Bronchial epithelial cell (primary cell): ENCODE measurements around the gene POU3F1. TPM values are rescaled to one million over a fixed set of nuclear protein-coding genes. Genes with fewer than 3 reads are reported as not detected.
A peak's percentile ranks its signal among the peaks of the same experiment; 100 is the strongest.

Experiments
- DNase-seq: peaks from one replicate; pipeline ENCODE4 v3.0.0-alpha.2; 2010; ENCODE audit warnings: low read depth
- FAIRE-seq: peaks from 2 replicates; lab custom pipeline; 2011; peaks lifted over from hg19 to GRCh38; lab: Jason Lieb, UNC
- H3K27me3 ChIP-seq: 2 replicates; pipeline ENCODE4 v1.5.1; 2011; ENCODE audit warnings: low read length; ENCODE audit not compliant: control insufficient read depth, insufficient read depth
- H3K36me3 ChIP-seq: 2 replicates; pipeline ENCODE4 v1.5.1; 2011; ENCODE audit warnings: low read length; ENCODE audit not compliant: control insufficient read depth, insufficient read depth
- H3K4me3 ChIP-seq: 2 replicates; pipeline ENCODE4 v1.5.1; 2011; ENCODE audit warnings: mild to moderate bottlenecking, low read depth, low read length, control low read depth
- total RNA-seq: library from RNA; depleted of rRNA; stranded (reverse); fragments of >200 nt; gene quantifications from 2 replicates; pipeline ENCODE4 v1.2.1, GENCODE V29; 2014
- TF ChIP-seq, protein P1 (sequence below): IDR thresholded peaks from 2 replicates; pipeline ENCODE4 v1.5.1; 2011; ENCODE audit warnings: mild to moderate bottlenecking, moderate library complexity, low read length, control low read depth, inconsistent platforms; ENCODE audit not compliant: insufficient read depth, severe bottlenecking

The POU3F1 gene
- total RNA-seq, 1 donor from 2014 or later, result under 0.01 TPM

DNA sequence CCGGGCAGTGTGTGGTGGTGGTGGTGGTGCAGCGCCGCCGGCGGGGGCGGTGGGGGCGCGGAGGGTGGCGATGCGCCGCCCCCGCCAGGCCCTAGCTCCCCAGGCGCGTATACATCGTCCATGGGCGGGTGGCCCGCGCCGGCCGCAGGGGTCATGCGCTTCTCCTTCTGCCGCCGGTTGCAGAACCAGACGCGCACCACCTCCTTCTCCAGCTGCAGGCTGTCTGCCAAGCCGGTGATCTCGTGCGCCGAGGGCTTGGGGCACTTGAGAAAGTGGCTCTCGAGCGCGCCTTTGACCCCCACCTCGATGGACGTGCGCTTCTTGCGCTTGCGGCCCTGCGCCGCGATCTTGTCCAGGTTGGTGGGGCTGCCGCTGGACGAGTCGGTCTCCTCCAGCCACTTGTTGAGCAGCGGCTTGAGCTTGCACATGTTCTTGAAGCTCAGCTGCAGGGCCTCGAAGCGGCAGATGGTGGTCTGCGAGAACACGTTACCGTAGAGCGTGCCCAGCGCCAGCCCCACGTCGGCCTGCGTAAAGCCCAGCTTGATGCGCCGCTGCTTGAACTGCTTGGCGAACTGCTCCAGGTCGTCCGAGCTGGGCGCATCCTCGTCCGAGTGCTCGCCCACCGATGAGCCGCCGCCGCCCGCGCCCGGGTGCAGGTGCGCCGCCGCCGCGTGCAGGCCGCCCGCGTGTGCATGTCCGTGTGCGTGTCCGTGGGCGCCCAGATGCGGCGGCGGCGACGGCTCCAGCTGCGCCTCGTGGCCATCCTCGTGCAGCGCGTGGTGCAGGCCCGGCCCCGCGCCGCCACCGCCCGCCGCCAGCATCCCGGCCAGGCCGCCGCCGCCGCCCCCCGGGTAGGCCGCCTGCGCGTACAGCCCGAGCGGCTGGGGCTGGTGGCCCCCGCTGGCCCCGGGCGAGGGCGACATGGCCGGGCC, 926 bp downstream of the POU3F1 start:
- TF ChIP-seq, protein P1, sequence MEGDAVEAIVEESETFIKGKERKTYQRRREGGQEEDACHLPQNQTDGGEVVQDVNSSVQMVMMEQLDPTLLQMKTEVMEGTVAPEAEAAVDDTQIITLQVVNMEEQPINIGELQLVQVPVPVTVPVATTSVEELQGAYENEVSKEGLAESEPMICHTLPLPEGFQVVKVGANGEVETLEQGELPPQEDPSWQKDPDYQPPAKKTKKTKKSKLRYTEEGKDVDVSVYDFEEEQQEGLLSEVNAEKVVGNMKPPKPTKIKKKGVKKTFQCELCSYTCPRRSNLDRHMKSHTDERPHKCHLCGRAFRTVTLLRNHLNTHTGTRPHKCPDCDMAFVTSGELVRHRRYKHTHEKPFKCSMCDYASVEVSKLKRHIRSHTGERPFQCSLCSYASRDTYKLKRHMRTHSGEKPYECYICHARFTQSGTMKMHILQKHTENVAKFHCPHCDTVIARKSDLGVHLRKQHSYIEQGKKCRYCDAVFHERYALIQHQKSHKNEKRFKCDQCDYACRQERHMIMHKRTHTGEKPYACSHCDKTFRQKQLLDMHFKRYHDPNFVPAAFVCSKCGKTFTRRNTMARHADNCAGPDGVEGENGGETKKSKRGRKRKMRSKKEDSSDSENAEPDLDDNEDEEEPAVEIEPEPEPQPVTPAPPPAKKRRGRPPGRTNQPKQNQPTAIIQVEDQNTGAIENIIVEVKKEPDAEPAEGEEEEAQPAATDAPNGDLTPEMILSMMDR, result no peak
- H3K27me3 ChIP-seq, result peaks cover 18% of the 10 kb centered on the region
- no peak for DNase-seq
- FAIRE-seq, result no peak
- H3K4me3 ChIP-seq, result peak overlapping the region; percentile 17
- no peaks in the 10 kb centered on the region for H3K36me3 ChIP-seq

DNA sequence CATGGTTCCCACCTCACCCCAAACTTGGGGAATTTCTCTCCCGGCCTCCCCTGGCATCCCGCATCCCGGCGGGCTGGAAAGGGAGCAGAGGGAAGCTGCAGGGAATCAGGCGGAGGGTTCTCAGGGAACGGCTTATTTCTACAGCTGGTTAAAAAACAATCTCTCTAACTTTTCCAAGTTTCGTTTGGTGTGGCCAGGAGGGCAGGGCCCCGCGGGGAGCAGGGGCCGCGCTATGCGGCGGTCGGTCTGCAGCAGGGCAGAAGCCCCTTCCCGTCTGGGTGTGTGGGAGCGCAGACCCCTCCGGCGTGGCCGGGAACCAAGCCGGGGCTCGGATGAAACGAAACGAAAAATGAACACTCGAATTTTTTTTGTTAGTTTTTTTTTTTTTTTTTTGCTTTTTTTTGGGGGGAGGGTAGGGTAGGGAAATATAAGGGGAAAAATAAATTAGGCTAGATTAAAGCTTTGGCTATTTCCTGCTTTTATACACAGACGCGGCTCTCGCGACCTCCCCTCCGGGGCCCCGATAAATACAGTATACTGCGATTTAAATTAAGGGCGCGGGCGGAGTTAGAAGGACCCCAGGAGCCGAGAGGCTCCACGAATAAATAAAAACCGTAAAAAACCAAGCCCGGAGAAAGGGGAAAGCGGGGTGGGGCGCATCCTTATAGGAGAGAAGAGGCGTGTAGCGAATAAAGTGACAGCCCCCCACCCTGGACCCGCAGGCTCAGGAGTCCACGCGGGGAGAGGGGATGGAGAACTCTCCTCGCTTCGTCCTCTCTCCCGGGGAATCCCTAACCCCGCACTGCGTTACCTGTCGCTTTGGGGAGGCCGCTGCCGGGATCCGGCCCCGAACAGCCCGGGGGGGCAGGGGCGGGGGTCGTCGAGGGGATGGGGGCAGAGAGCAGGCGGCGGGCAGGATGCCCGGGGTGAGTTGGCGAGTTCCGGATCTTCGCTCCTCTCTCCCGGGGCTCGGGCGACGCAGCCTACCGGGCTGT, 2.1 kb downstream of the POU3F1 start:
- Histone ChIP-seq H3K36me3 (no peaks in the 10 kb centered on the region), H3K4me3 (peak overlapping the region; percentile 29), H3K27me3 (peaks cover 18% of the 10 kb centered on the region)
- TF ChIP-seq, protein P1, result no peak
- DNase-seq (no peak), FAIRE-seq (no peak)

DNA sequence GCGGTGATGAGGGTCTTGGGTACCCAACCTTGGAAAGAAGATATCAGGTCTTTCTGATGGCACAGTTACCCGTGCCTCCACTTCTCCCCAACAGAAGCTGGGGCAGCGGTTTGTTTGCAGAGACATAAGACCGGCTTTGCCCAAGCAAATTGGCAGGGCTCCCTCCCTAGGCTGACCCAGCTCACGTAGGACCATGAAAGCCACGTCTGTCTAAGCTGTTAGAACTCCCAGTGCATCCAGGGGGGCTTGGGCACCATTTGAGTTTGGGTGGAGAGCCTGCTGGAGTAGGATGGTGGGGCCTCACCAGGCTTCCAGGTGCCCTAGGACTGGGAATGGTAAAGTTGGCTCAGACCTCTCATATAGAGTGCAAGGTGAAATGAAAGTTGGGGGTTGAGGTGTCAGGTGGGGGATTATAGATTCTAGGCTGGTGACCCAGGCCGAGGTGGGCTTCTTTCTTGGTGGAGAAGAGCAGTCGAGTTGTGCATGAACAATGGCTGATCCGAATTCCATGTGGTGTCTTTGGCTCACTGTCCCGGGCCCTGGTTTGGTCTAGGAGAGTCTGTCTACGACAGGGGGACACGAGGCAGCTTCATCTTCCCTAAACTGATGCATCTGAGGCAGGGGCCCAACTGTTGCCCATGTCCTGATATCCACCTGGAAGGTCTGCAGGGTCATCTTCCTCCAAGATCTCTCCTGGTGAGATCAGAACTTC, 3.4 kb downstream of the POU3F1 start:
- H3K4me3 ChIP-seq, result no peak overlapping the region
- no peak for FAIRE-seq
- no peak for DNase-seq
- no peaks in the 10 kb centered on the region for H3K36me3 ChIP-seq
- peaks cover 18% of the 10 kb centered on the region for H3K27me3 ChIP-seq
- TF ChIP-seq, protein P1, result no peak

DNA sequence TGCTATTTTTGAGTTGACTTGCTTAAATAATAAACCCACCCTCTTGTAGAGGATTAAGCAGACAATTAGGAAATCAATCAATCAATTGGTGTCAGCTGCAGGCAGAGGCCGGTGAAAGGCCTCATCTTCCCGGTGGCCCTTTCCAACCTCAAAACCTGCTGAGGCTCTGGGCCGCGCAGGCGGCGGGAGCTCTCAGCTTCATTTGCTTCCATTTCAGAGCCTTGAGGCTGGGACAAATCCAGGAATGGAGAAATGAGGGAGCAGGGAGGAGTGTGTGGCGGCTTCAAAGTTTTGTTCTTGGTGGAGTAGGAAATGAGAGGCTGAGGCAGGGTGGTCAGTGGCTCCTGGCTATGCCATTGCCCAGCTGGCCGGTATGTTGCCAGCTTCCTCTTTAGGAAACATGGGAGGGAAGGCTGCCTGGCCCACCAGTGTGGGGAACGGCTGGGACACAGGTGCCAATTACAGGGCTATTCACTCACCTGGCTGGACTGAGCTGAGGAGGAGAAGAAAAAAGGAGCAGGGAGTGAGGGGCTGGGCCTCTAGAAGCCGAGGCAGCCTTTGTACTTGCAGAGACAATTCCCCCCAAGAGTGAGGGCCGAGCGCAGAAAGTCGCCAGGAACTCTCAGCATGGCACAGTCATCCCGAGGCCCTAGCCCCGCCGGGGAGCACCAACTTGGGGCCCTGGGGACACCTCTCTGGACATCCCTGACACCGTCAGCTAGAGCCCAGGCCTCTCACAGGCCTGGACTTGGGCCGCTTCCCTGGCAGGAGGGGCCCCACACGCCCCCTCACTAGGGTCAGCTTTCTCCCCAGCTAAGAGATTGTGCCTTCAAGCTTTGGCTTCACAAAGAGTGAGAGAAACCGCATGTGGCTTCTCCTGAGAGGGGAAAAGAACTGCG, 4.4 kb downstream of the POU3F1 start:
- peak; percentile 32 for FAIRE-seq
- no peak for DNase-seq
- H3K4me3 ChIP-seq, result no peak overlapping the region
- TF ChIP-seq, protein P1, result no peak
- H3K36me3 ChIP-seq, result no peaks in the 10 kb centered on the region
- H3K27me3 ChIP-seq, result peaks cover 18% of the 10 kb centered on the region
